ENCODE data around the gene CLDN3. TPM values are rescaled to one million over a fixed set of nuclear protein-coding genes. Genes with fewer than 3 reads are reported as not detected.

The CLDN3 gene
- total RNA-seq, 1 experiment from 2014 or later, result 16.5 TPM

DNA sequence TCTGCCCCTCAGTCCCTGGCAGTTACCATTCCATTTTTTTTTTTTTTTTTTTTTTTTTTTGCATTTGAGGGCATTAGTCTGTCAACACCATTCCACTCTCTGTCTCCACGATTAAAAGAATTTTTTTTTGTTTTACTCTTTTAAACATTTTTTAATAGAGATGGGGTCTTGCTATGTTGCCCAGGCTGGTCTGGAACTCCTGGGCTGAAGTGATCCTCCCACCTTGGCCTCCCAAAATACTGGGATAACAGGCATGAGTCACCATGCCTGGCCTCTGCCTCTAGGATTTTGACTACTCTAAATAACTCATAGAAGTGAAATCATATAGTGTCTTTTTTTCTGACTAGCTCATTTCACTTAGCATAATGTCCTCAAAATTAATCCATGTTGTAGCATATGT is 16.5 kb upstream of the CLDN3 start:
- Histone ChIP-seq H3K23me2 (ENCODE audit: insufficient read length, low read depth, low read length, poor library complexity, severe bottlenecking) (no peaks in the 10 kb centered on the region), H3K27me3 (ENCODE audit: insufficient read depth, low read length) (no peaks in the 10 kb centered on the region)
- peaks cover 0 to 7% (median 0%) of the 10 kb centered on the region in 3 experiments; a peak in 3 of 7 replicates for H3K36me3 Mint-ChIP-seq (ENCODE audit: insufficient read depth in 1 of 3, low read depth in 3 of 3)

More for the DNA sequence above, 16.5 kb upstream of the CLDN3 start:
- WGBS (ENCODE audit: extremely low coverage, insufficient read length, low lambda C conversion rate), result no CpG with 5 or more reads among the region's 1 CpG
- H3K4me1 Mint-ChIP-seq, result no peaks in the 10 kb centered on the region
- no peaks in the 10 kb centered on the region for H3K27me3 Mint-ChIP-seq (ENCODE audit: low read depth)
- H3K4ac ChIP-seq (ENCODE audit: low read depth, low read length), result no peak overlapping the region
- H2BK20ac ChIP-seq (ENCODE audit: low read depth, low read length, poor library complexity, severe bottlenecking), result no peak overlapping the region
- H3K27ac Mint-ChIP-seq, result no peak overlapping the region
- H4K8ac ChIP-seq (replicated peaks; ENCODE audit: insufficient read length, low read depth, low read length), result no peak overlapping the region
- no peaks in the 10 kb centered on the region for H4K20me1 ChIP-seq (ENCODE audit: control insufficient read depth, insufficient read depth, insufficient read length)
- H2BK5ac ChIP-seq (ENCODE audit: insufficient read length, low read length), result no peak overlapping the region
- no peak overlapping the region for H2AFZ ChIP-seq (ENCODE audit: low read length)
- H3K9ac ChIP-seq (ENCODE audit: extremely low read depth, insufficient read length, low read length), result no peak overlapping the region
- no peak overlapping the region for H3K18ac ChIP-seq (ENCODE audit: insufficient read length, low read depth, low read length)
- TF ChIP-seq, protein P1, sequence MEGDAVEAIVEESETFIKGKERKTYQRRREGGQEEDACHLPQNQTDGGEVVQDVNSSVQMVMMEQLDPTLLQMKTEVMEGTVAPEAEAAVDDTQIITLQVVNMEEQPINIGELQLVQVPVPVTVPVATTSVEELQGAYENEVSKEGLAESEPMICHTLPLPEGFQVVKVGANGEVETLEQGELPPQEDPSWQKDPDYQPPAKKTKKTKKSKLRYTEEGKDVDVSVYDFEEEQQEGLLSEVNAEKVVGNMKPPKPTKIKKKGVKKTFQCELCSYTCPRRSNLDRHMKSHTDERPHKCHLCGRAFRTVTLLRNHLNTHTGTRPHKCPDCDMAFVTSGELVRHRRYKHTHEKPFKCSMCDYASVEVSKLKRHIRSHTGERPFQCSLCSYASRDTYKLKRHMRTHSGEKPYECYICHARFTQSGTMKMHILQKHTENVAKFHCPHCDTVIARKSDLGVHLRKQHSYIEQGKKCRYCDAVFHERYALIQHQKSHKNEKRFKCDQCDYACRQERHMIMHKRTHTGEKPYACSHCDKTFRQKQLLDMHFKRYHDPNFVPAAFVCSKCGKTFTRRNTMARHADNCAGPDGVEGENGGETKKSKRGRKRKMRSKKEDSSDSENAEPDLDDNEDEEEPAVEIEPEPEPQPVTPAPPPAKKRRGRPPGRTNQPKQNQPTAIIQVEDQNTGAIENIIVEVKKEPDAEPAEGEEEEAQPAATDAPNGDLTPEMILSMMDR (conservative IDR thresholded peaks at IDR 0.05), result no peak
- no peak overlapping the region for H3K4me2 ChIP-seq (ENCODE audit: insufficient read depth, insufficient read length, low read length)
- H2BK12ac ChIP-seq (ENCODE audit: insufficient read length, low read depth, low read length), result no peak overlapping the region
- no peaks in the 10 kb centered on the region for H3K4me1 ChIP-seq (ENCODE audit: insufficient read depth, low read length)
- no peaks in the 10 kb centered on the region for H3K79me2 ChIP-seq (ENCODE audit: insufficient read depth, low read length)
- H2BK15ac ChIP-seq (ENCODE audit: low read depth, low read length), result no peak overlapping the region
- no peak overlapping the region for H4K91ac ChIP-seq (ENCODE audit: insufficient read length, low read depth, low read length)
- no peak overlapping the region for H3K14ac ChIP-seq (ENCODE audit: insufficient read depth, low read length)
- no peak overlapping the region for H3T11ph ChIP-seq (ENCODE audit: low read length)
- no peak overlapping the region for H3K27ac ChIP-seq (ENCODE audit: insufficient read length, low read depth, low read length)
- no peak overlapping the region for H4K5ac ChIP-seq (ENCODE audit: insufficient read length, low read depth, low read length)
- H3K79me1 ChIP-seq (ENCODE audit: insufficient read depth, low read depth, low read length, poor library complexity, severe bottlenecking), result no peaks in the 10 kb centered on the region
- H3K9me3 ChIP-seq (ENCODE audit: control insufficient read depth, low read depth, low read length), result no peaks in the 10 kb centered on the region
- H3K9me3 Mint-ChIP-seq, result peaks cover 0 to 19% of the 10 kb centered on the region in 2 experiments; a peak in 3 of 5 replicates
- DNase-seq, result no peak
- no peak overlapping the region for H3K23ac ChIP-seq (ENCODE audit: insufficient read length, low read depth, low read length)
- H2AK5ac ChIP-seq (ENCODE audit: insufficient read length, low read length), result no peak overlapping the region
- H2BK120ac ChIP-seq (ENCODE audit: low read depth, low read length, poor library complexity, severe bottlenecking), result no peak overlapping the region
- H3K56ac ChIP-seq (ENCODE audit: insufficient read length, low read depth, low read length), result no peak overlapping the region
- no peak overlapping the region for H3K4me3 Mint-ChIP-seq
